NCI-H1105 treated with DMSO at 0.1 percent for 48 hours (cell line): ENCODE results near the gene C19orf12.
"Not testable (repeated sequence)": the region's sequence is repeated elsewhere in the genome, so short reads cannot be mapped to it uniquely, and the experiment has no call there.

Experiments used
- DNase-seq: peaks from one replicate; lab custom pipeline; 2025; lab: John Stamatoyannopoulos, UW

C19orf12 gene

DNA sequence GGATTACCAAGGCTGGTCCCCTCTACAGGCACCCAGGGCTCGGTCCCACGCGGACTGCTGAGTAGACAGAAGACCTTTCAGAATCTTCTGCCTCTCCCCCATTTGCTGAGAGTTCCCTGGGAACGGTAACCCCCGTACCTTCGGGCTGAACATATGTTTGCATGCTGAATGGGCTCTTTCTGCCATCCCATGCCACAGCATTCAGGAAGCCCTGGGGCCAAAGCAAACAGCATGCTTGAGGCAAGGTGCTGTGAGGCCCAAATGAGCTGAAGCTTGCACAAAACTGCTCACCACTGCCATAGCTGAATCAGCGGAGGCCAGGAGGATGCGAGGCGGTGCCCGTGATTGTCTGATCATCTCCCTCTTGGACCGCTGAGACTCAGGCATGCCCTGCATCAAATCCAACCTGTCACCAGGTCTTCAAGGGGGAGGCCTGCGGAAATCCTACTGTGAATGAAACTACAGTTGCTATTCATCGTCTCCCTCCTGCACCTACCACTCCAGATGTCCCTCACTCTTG lies 16.3 kb upstream of the C19orf12 start:
- no peak for DNase-seq

DNA sequence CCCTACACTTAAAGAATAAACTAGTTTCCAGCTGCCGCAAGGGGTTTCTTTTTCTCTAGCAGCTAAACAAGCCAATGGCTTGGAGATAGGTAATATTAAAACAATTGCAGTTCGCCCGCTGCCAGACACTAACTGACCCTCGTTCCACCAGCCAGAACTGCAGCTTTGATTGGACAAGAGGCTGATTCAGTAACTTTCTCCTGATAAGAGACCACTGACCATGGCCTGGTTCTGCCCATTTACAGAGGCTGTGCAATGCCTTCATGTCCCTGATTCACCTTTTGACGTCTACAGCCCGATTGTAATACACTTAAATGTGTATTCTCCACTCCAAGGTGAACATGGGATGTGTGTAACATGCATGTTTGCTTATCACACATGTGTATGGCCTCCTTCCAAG lies 12.8 kb upstream of the C19orf12 start:
- no peak for DNase-seq

DNA sequence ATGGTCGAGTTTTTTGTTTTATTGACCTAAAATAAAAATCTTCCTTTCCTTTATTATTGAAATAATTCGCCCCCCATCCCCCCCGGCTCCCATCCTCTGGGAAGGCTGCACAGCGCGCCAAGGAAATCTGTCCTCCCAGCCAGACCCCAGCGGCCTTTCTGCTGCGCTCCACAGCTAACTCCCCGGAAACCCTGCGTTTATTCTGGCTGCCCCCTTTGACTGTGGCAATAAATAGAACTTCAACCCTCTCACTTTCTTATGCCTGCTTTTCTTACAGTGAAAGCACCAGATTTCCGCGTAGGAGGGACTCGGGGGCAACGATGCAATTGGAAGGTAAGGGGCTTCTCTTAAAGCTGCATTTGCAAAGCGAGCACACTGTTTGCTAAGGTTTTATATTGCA lies 9.7 kb upstream of the C19orf12 start:
- DNase-seq: no peak

DNA sequence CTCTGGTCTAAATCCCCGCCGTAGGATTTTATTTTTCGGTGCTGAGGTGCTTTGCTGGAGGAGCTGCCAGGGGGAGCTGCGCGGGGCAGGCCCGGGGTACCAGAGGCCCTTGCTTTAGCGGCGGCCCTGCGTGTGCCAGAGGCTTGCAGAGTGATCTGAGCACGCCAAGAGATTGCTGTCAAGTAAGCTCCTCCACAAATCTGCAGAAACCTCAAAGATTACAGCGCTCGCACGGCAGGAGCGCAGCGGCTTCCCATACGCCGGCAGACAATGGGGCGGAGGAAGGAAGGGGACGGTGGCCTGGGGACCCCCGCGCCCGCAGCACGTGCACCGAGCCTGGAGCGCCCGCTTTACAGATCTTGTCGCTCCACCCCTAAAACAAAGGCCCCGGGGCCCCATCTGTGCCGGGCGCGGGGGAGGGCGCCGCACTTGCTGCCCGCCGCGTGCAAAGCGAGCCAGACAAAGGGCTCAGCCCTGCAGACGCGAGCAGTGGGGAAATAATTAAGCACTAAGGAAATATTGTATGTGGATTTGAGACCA lies 9.1 kb upstream of the C19orf12 start:
- DNase-seq: no peak

DNA sequence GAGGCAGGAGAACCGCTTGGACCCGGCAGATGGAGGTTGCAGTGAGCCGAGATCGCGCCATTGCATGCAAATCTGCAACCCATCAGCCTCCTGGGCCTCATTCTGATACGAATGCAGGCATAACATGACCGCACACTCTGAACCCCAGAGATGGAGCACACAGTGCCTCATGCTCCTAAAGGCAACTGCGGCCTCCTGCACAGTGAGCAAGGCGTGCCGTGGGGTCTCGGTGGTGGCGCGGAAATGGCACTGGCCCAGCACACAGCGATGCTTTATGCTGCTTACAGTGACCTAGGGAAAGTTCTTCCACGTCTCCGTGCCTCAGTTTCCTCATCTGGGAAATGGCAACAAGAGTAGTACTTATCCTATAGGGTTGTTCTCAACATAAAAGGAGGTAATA lies 2.0 kb upstream of the C19orf12 start:
- no peak for DNase-seq

DNA sequence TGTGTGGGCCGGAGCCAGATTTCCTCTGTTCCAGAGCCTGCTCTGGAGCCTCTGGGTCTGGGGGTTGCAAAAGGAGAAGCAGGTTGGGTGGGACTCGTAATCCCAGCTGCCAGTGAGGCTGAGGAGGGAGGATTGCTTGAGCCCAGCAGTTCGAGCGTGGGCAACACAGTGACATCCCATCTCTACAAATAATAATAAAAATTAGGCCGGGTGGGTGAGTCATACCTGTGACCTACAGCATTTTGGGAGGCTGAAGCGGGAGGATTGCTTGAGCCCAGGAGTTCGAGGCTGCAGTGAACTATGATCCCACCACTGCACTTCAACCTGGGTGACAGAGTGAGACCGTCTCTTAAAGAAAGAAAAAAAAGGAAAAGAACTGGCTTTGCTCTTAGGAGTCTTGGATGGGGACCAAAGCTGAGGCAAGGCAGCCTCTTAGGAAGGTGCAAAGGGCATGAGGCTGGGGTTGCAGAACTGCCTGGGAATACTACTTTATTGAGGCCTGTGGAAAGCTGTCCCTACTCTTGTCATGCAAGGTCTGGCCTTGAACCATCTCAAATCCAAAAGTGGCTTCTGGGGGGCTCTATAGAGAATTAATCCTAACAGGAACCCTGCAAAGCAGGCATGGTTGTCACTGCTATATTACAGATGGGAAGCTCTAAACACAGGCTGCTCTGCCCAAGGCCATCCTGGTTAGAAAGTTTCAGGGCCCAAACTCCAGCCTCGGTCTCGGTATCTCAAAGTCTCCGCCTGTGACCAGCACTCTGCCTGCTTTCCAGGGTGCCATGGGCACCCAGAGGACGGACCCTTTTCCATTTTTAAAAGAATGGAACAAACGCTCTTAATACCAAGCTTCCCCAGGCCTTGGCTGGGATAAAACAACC lies 880 bp upstream of the C19orf12 start:
- DNase-seq: no peak

DNA sequence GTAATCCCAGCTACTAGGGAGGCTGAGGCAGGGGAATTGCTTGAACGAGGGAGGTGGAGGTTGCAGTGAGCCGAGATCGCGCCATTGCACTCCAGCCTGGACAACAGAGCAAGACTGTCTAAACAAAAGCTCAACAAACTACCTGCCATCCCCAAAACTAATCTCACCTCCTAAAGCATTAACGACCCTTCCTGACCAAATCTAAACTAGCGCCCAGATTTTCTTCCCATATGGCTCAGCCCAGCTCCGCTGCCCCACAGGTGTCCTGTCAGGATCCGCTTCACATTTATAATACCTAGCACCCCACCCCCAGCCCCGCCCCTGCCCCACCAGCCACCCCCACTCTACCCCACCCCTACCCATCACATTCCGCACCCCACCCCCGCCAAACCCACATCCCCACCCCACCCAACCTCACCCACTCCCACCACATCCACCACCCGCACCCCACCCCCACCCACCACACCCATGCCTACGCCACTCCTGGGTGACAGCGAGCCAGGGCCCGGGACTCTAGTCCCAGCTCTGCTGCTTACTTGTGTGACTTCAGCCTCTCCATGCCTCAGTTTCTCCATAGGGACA lies 599 bp downstream of the C19orf12 start:
- DNase-seq: no peak

DNA sequence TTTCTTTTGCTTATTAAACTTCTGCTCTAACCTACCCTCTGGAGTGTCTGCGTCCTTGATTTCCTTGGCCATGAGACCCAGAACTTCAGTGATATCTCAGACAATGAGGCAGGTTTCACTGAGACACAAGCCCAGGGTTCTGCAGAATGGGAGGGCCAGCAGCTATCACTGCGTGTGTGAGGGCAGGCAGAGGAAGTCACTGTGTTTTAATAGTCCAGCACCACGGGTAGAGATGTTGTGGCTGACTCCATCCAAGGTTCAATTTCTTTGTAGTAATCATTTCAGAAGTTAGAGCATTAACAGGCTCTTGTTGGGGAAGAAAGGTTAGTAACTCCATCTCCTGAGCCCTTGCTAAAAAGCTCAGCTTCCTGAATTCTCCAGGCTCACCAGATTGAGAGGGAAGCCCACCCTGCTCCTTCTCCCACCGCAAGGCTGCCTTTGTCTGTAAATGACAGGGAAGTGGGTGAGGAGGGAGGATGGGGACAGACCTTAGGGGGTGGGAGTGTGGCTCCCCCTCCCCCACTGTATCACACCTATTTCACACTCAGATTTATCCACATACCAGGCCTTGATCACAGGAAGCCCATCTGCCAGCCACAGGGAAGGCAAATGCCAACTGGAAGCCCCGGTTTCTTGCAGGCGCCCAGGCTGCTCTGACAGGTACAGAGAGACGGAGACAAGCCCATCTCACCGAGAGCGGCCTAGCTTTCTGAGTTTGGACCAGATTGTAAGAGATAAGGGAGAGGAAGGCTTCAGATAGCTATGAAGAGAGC lies 2.1 kb downstream of the C19orf12 start:
- no peak for DNase-seq

DNA sequence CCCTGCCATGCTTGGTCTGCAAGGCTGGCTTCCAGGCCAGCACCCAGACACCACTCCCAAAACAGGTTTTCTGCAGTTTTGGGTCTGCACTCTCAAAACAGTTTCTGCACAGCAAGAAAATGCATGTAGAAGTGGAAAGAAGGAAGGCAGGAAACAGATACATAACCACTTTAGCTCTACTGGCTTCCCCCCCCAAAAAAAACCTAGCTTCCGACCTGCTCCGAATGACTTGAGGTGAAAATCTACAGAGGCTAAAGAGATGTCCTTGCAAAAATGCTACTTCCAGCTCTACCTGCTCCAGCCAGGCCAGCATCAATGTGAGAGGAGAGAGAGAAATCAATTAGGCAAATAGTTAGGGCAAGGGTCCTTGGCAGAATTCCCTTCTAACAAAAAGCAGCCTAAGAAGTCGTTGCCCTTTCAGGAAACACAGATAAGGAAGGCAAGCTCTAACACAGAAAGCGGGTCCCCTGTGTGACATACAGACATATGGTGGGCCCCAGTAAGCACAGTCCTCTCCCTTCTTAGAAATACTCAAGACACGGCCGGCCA lies 3.4 kb downstream of the C19orf12 start:
- no peak for DNase-seq

DNA sequence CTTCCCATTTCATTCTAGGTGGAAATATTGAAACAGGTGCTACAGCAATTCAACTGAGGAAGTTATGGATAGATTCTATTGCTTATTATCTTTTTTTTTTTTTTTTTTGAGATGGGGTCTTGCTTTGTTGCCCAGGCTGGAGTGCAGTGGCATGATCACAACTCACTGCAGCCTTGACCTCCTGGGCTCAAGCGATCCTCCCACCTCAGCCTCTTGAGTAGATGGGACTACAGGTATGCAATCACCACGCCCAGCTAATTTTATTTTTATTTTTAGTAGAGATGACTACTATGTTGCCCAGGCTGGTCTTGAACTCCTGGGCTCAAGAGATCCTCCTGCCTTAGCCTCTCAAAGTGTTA lies 5.6 kb downstream of the C19orf12 start:
- not testable (repeated sequence) for DNase-seq

DNA sequence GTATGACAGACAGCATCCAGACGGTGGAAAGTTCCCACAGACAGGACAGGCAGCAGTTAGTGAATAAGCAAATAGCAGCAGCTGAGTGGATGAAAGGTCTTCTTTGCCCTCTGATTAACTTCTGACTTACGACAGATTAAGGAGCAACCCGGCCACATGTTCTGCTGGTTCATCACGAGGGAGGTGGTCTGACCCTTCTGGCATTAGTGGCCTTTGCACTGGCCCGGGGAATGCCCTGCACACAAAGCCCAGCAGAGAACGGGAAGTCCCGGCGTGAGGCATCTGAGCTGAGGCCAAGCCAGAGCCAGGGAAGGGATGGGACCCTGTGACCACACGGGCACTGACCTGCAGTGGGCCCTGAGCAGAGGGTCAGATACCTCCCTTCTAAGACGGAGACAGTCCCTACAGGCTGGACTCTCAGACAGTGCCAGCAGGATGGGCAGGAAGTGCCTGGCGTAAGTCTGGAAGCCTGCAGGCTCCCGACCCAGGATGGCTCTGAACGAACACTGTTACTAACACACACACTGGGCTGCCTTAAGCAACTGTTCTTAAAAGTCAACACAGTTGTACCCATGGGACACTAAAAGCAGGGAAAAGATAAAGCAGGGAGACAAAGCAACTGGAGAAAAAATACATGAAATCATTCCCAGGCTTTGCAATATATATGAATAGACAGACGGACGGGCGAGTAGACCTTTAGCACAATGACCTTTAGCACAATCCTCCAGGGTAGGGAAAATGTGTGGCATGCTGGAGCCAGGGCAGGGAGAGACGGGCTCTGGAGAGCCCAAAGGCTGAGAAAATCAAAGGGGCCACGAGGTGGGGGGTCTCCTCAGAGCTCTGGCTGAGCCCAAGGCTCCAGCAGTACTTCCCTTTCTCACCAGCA lies 6.3 kb downstream of the C19orf12 start:
- no peak for DNase-seq

DNA sequence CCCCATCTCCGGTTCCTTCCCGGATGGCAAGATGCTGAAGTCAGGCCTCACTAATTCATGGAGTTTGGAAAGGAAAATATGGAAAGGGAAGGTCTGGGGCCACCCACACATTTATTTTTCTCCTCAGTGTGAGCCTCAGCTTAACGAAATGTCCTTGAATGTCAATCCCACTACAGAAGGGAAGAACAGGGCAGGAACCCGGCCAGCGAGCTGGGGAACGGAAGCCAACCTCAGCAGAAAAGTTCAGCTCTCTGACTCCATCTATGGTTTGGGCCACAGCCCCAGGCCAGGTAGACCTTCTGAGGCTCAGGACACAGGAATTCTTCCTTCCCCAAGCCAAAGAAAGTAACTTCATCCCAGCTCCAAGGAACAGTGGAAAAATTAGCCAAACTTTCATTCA lies 8.4 kb downstream of the C19orf12 start:
- no peak for DNase-seq

DNA sequence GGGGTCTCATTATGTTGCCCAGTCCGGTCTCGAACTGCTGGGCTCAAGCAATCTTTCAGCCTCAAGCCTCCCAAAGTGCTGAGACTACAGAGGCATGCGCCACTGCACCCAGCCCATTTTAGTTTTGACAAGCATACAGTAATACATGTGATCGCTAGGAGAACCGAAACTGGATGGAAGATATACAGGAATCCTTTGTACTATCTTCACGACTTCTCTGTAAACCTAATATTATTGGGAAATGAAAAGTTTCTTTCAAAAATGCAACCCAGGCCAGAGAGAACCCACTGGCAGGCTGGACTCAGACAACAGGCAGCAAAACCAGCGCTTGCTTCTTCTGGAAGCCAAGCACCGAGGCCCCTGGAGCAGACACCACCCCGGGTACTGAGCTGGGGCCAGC lies 9.4 kb downstream of the C19orf12 start:
- no peak for DNase-seq

DNA sequence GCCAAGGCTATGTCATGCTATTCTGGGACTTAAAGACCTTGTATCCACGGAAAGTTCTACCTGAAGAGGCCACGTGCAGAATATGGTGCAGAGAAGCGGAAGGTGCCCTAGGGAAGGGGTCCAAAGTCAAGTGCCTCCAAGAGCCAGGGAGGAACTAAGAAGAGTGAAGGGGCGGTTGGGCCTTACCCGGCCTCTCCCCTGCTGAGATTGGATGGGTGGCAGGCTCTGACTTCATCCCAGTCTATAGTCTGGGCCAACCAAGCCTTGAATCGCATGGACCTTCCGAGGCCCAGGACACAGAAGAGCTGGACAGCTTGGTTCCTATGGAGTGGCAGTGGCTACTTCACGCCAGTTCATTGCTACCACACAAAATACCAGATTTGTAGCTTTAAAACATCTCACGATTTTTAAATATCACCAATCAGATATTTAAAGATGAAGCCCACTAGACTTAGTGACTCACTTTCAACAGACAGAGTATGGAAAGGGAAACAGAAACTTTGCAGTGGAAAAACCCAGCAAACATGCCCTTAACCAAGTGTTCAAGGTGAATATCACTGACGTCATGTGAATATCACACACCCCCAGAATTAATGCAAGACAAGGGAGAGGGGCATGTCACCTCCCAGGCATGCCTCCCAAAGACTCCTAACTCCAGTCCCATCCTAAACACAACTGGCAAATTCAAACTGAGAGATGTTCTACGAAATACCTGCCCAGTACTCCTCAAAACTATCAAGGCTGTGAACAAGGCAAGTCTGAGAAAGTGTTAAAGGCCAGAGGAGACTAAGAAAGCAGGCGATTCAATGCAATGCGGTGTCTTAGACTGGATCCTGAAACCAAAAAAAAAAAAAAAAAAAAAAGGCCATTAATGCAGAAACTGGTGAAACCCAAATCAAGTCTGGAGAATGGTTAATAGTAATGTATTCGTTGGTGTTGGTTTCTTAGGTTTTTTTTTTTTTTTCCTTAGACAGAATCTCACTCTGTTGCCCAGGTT lies 10.2 kb downstream of the C19orf12 start:
- DNase-seq: no peak

DNA sequence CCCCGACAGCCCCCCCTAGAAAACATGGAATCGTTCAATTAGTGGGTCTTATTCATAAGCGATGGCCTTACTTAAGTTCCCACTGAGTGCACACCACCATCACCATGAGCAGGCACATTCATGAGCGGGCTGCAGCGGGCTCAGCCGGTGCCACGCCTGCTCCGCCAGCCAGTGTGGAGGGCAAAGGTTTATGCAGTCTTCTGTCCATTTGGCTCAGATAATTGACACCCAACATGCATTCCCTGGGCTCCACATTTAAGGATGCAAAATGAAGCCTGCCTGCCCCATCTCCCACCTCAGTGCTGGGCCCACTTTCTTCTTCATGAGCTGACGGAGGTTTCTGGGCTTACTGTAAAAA lies 12.1 kb downstream of the C19orf12 start:
- DNase-seq: no peak

DNA sequence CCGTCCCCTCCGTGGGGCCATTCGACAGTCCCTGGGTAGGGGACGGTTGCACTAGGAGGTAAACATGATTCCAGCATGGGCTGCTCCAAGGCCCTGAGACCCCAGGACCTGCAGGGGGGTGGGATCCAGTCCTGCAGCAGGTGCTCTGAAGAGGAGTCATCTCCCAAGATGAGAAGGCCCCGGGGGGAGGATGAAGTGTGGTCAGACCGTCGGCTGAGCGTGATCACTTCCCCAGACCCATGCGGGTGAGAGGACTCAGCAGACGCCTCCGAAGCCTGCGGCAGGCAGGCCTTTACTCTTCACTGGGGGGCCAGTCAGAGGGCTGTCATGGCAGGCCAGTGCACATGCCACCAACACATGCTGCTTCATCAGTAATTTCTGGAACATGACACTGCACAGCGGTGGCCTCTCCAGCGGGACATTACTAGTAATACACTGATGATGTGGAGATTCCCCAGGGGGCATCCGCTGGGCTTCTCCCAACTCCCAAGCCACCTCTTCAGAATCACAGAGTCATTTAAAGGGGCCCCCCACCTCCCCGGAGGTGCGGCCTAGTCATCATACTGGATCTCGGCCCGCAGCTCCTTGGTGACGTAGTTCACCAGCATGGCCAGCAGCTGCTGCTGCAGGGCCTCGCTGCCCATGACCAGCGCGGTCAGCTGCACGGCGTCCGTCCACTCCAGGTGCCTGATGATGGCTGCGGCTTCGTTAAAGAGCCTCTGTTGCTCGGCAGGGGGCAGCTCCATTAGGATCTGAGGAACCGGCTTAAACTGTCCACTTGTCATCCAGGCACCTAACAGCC lies 12.7 kb downstream of the C19orf12 start:
- no peak for DNase-seq

DNA sequence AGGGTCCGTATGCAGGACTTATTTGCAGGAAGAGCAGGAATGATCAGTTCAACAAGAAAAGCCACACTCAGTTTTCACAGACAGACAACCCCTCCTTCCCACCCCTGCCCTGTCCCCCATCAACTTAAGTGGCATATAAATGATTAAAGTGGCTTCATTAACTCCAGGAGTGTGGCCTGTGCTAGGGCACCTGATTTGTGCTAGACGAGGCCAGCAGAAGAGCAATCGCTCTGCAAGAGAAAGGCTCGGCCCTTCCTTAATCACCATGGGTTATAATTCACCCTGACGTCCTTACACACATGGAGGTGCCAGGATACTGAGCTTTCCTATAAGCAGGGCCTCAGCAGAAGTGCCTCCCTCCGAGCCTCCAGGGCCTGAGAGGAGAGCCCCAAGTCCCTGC lies 14.6 kb downstream of the C19orf12 start:
- DNase-seq: no peak

DNA sequence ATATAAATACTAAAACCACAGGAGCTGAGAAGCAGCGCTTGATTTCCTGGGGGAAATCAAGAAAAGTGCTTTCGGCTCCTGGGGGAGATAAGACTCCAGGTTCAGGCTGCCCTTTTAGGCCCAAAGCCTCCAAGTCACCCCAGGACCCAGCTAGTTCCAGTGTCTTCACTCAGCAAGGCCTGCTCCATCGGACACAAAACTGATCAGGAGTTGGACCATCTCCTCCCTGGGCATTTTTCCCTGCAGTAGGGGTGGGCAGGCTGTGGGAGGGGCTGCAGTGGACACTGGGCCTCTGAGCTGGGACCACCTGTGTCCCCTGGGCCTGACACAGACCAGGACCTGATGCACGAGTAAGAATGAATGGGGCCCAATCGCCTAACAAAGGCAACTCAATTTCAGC lies 15.2 kb downstream of the C19orf12 start:
- DNase-seq: no peak
